OCI-LY1 (cell line): Measurements from ENCODE around the gene COBL.

Experiments used
- H2AFZ ChIP-seq: fragments of 200-600 bp; sonication (generic), shearing (Covaris generic); 2 replicates; pipeline ENCODE4 v1.6.0; 2014; ENCODE audit warnings: antibody characterized with exemption, mild to moderate bottlenecking, low read length
- H3F3A ChIP-seq: fragments of 200-600 bp; sonication (generic), shearing (Covaris generic); 2 replicates; pipeline ENCODE4 v1.6.0; 2014; ENCODE audit warnings: mild to moderate bottlenecking, antibody characterized with exemption, low read length, moderate library complexity; ENCODE audit not compliant: insufficient read depth
- H3K27ac ChIP-seq: fragments of 200-600 bp; sonication (generic); 2 replicates; pipeline ENCODE4 v1.5.1; 2014; ENCODE audit warnings: low read length, mixed run types, mild to moderate bottlenecking, low read depth; ENCODE audit not compliant: poor library complexity, severe bottlenecking
- H3K27me3 ChIP-seq: fragments of 200-600 bp; sonication (generic); 2 replicates; pipeline ENCODE4 v1.6.0; 2014; ENCODE audit warnings: antibody characterized with exemption, mild to moderate bottlenecking, low read length, moderate library complexity; ENCODE audit not compliant: insufficient read depth
- H3K36me3 ChIP-seq: fragments of 200-600 bp; sonication (generic); 2 replicates; pipeline ENCODE4 v1.6.1; 2014; ENCODE audit warnings: mild to moderate bottlenecking, antibody characterized with exemption, low read length, moderate library complexity, mixed read lengths; ENCODE audit not compliant: insufficient read depth
- H3K4me1 ChIP-seq: fragments of 200-600 bp; sonication (generic); 2 replicates; pipeline ENCODE4 v1.5.1; 2014; ENCODE audit warnings: mild to moderate bottlenecking, low read length, moderate library complexity; ENCODE audit not compliant: insufficient read depth, severe bottlenecking
- H3K4me2 ChIP-seq: fragments of 200-600 bp; sonication (generic), shearing (Covaris generic); 2 replicates; pipeline ENCODE4 v1.6.1; 2014; ENCODE audit warnings: low read length
- H3K4me3 ChIP-seq: fragments of 200-600 bp; sonication (generic); 2 replicates; pipeline ENCODE4 v1.5.1; 2014; ENCODE audit warnings: low read length, low read depth, mild to moderate bottlenecking, mixed read lengths; ENCODE audit not compliant: poor library complexity, severe bottlenecking
- H3K79me2 ChIP-seq: fragments of 200-600 bp; shearing (Covaris generic); 2 replicates; pipeline ENCODE4 v1.6.1; 2016; ENCODE audit warnings: mixed run types, low read length, mixed read lengths; ENCODE audit not compliant: insufficient read depth
- H3K9ac ChIP-seq: fragments of 200-600 bp; sonication (generic), shearing (Covaris generic); 2 replicates; pipeline ENCODE4 v1.6.1; 2014; ENCODE audit warnings: mild to moderate bottlenecking, low read length, mixed read lengths
- H3K9me2 ChIP-seq: fragments of 200-600 bp; sonication (generic), shearing (Covaris generic); 2 replicates; pipeline ENCODE4 v1.6.1; 2014; ENCODE audit warnings: low read depth, mild to moderate bottlenecking, low read length, mixed read lengths
- H3K9me3 ChIP-seq: fragments of 200-600 bp; shearing (Covaris generic); 2 replicates; pipeline ENCODE4 v1.6.1; 2014; ENCODE audit warnings: low read length, mixed read lengths
- H4K20me1 ChIP-seq: fragments of 200-600 bp; sonication (generic), shearing (Covaris generic); 2 replicates; pipeline ENCODE4 v1.6.0; 2016; ENCODE audit warnings: mild to moderate bottlenecking, low read length; ENCODE audit not compliant: insufficient read depth
- CTCF ChIP-seq: fragments of 200-600 bp; sonication (generic), shearing (Covaris generic); IDR thresholded peaks from 2 replicates; pipeline ENCODE4 v1.5.1; 2017; ENCODE audit warnings: mild to moderate bottlenecking, antibody characterized with exemption, low read length, moderate library complexity, mixed read lengths
- EZH2 ChIP-seq: fragments of 200-600 bp; sonication (generic), shearing (Covaris generic); IDR thresholded peaks from 2 replicates; pipeline ENCODE4 v1.8.0; 2017; ENCODE audit warnings: borderline replicate concordance, mixed run types, mild to moderate bottlenecking, antibody characterized with exemption, low read length, moderate library complexity, mixed read lengths

The COBL gene

GRCh38 chr7:51114501-51114900 lies 202.1 kb downstream of the COBL start:
- TF ChIP-seq CTCF (no peak), EZH2 (no peak)
- H3K9me2 ChIP-seq: no peaks in the 10 kb centered on the region; the same call in 1 of the 2 replicates
- H2AFZ ChIP-seq: no peak overlapping the region
- no peaks in the 10 kb centered on the region for H4K20me1 ChIP-seq
- no peaks in the 10 kb centered on the region for H3K4me1 ChIP-seq
- no peaks in the 10 kb centered on the region for H3K27me3 ChIP-seq
- H3K9me3 ChIP-seq: no peaks in the 10 kb centered on the region
- no peak overlapping the region for H3K9ac ChIP-seq
- no peaks in the 10 kb centered on the region for H3K79me2 ChIP-seq
- H3K27ac ChIP-seq: no peak overlapping the region
- H3K4me2 ChIP-seq: no peak overlapping the region
- no peak overlapping the region for H3K4me3 ChIP-seq
- H3F3A ChIP-seq: no peaks in the 10 kb centered on the region
- H3K36me3 ChIP-seq: no peaks in the 10 kb centered on the region

- Histone ChIP-seq H3K4me2 (no peak overlapping the region), H3K4me3 (no peak overlapping the region), H2AFZ (no peak overlapping the region), H3K27ac (no peak overlapping the region), H4K20me1 (no peaks in the 10 kb centered on the region), H3F3A (no peaks in the 10 kb centered on the region), H3K4me1 (no peaks in the 10 kb centered on the region), H3K36me3 (no peaks in the 10 kb centered on the region), H3K9me3 (no peaks in the 10 kb centered on the region), H3K79me2 (no peaks in the 10 kb centered on the region), H3K9ac (no peak overlapping the region), H3K27me3 (no peaks in the 10 kb centered on the region), H3K9me2 (no peaks in the 10 kb centered on the region; the same call in 1 of the 2 replicates)
- no peak for TF ChIP-seq CTCF
- no peak for TF ChIP-seq EZH2
Observed at GRCh38 chr7:51113962-51114361, 202.6 kb downstream of the COBL start.

- no peak overlapping the region for H3K4me3 ChIP-seq
- H4K20me1 ChIP-seq: no peaks in the 10 kb centered on the region
- no peaks in the 10 kb centered on the region for H3F3A ChIP-seq
- H3K27me3 ChIP-seq: no peaks in the 10 kb centered on the region
- TF ChIP-seq CTCF: no peak
- TF ChIP-seq EZH2: no peak
- no peak overlapping the region for H2AFZ ChIP-seq
- no peak overlapping the region for H3K4me2 ChIP-seq
- H3K9ac ChIP-seq: no peak overlapping the region
- no peak overlapping the region for H3K27ac ChIP-seq
- H3K79me2 ChIP-seq: no peaks in the 10 kb centered on the region
- no peaks in the 10 kb centered on the region for H3K9me3 ChIP-seq
- no peaks in the 10 kb centered on the region for H3K4me1 ChIP-seq
- H3K9me2 ChIP-seq: no peaks in the 10 kb centered on the region; the same call in 1 of the 2 replicates
- no peaks in the 10 kb centered on the region for H3K36me3 ChIP-seq
Observed at GRCh38 chr7:51113560-51113959, 203.0 kb downstream of the COBL start.
